HG03103 (cell line): ENCODE data around the gene COL4A2.
"Not testable (repeated sequence)": the region's sequence is repeated elsewhere in the genome, so short reads cannot be mapped to it uniquely, and the experiment has no call there.

Experiments used
- ATAC-seq: cut with Tn5 transposase; IDR thresholded peaks from one replicate; pipeline ENCODE4 v1.9.1; 2021; ENCODE audit warnings: low read depth; ENCODE audit not compliant: unreplicated experiment

The COL4A2 gene

GRCh38 chr13:110374431-110375370 is 67.6 kb downstream of the COL4A2 start:
- no peak for ATAC-seq

GRCh38 chr13:110376120-110376519 is 69.0 kb downstream of the COL4A2 start:
- no peak for ATAC-seq

GRCh38 chr13:110377178-110377825 is 70.2 kb downstream of the COL4A2 start:
- no peak for ATAC-seq

- ATAC-seq: no peak
These were observed 70.7 kb downstream of the COL4A2 start for GRCh38 chr13:110377826-110378201.

- no peak for ATAC-seq
These were observed 72.3 kb downstream of the COL4A2 start for GRCh38 chr13:110379358-110379757.

- ATAC-seq: no peak
These were observed 72.8 kb downstream of the COL4A2 start for GRCh38 chr13:110379905-110380341.

- ATAC-seq: no peak
These were observed 73.4 kb downstream of the COL4A2 start for GRCh38 chr13:110380359-110381028.

- ATAC-seq: no peak
These were observed 73.9 kb downstream of the COL4A2 start for GRCh38 chr13:110381029-110381360.

- no peak for ATAC-seq
These were observed 75.1 kb downstream of the COL4A2 start for GRCh38 chr13:110382229-110382628.

GRCh38 chr13:110382830-110383229 is 75.7 kb downstream of the COL4A2 start:
- no peak for ATAC-seq

- ATAC-seq: peak; percentile 84
These were observed 80.5 kb downstream of the COL4A2 start for GRCh38 chr13:110387451-110388107.

GRCh38 chr13:110388108-110388943 is 81.2 kb downstream of the COL4A2 start:
- no peak for ATAC-seq

- ATAC-seq: no peak
These were observed 83.5 kb downstream of the COL4A2 start for GRCh38 chr13:110390567-110390966.

- no peak for ATAC-seq
These were observed 84.2 kb downstream of the COL4A2 start for GRCh38 chr13:110391273-110391672.

- no peak for ATAC-seq
These were observed 85.6 kb downstream of the COL4A2 start for GRCh38 chr13:110392510-110393240.

GRCh38 chr13:110393761-110394160 is 86.7 kb downstream of the COL4A2 start:
- no peak for ATAC-seq

GRCh38 chr13:110394371-110394841 is 87.3 kb downstream of the COL4A2 start:
- no peak for ATAC-seq

- ATAC-seq: not testable (repeated sequence)
These were observed 88.5 kb downstream of the COL4A2 start for GRCh38 chr13:110395616-110396015.

- no peak for ATAC-seq
These were observed 89.4 kb downstream of the COL4A2 start for GRCh38 chr13:110396476-110396875.
